Mesendoderm (in vitro differentiated cells): Measurements from ENCODE around the gene TAF11L5.
A peak's percentile ranks its signal among the peaks of the same experiment; 100 is the strongest.
"Not testable (repeated sequence)": the region's sequence is repeated elsewhere in the genome, so short reads cannot be mapped to it uniquely, and the experiment has no call there.

ENCODE experiments used
- DNase-seq: peaks from one replicate; pipeline ENCODE4 v3.0.0; 2013
- H2AK5ac ChIP-seq: 2 replicates; pipeline ENCODE4 v1.6.1; 2013; ENCODE audit warnings: low read length, inconsistent platforms
- H2BK120ac ChIP-seq: 2 replicates; pipeline ENCODE4 v1.6.1; 2013; ENCODE audit warnings: low read depth, mild to moderate bottlenecking, low read length, moderate library complexity, mixed read lengths
- H2BK15ac ChIP-seq: replicated peaks from 2 replicates; pipeline ENCODE4 v1.6.1; 2013; ENCODE audit warnings: low read depth, mild to moderate bottlenecking, moderate library complexity
- H2BK5ac ChIP-seq: 2 replicates; pipeline ENCODE4 v1.6.1; 2013; ENCODE audit warnings: low read length, inconsistent platforms
- H3K18ac ChIP-seq: 2 replicates; pipeline ENCODE4 v1.6.1; 2013; ENCODE audit warnings: mild to moderate bottlenecking, low read length, mixed read lengths
- H3K23ac ChIP-seq: one replicate; pipeline ENCODE4 v1.6.1; 2013; ENCODE audit warnings: low read length
- H3K27ac ChIP-seq: 2 replicates; pipeline ENCODE4 v1.5.1; 2013; ENCODE audit warnings: low read depth, mild to moderate bottlenecking, inconsistent platforms, low read length, moderate library complexity
- H3K27me3 ChIP-seq: 2 replicates; pipeline ENCODE4 v1.6.1; 2013; ENCODE audit warnings: low read length, control low read depth, mild to moderate bottlenecking, inconsistent platforms; ENCODE audit not compliant: insufficient read depth, poor library complexity
- H3K36me3 ChIP-seq: 2 replicates; pipeline ENCODE4 v1.6.1; 2013; ENCODE audit warnings: low read length, inconsistent platforms; ENCODE audit not compliant: control insufficient read depth, insufficient read depth
- H3K4ac ChIP-seq: one replicate; pipeline ENCODE4 v1.6.1; 2013; ENCODE audit warnings: low read depth, mild to moderate bottlenecking, low read length, moderate library complexity
- H3K4me1 ChIP-seq: 2 replicates; pipeline ENCODE4 v1.6.1; 2013; ENCODE audit warnings: low read depth, low read length, inconsistent platforms; ENCODE audit not compliant: control insufficient read depth
- H3K4me2 ChIP-seq: 2 replicates; pipeline ENCODE4 v1.6.1; 2013; ENCODE audit warnings: low read length
- H3K4me3 ChIP-seq: 2 replicates; pipeline ENCODE4 v1.5.1; 2013; ENCODE audit warnings: mild to moderate bottlenecking, low read length
- H3K56ac ChIP-seq: one replicate; pipeline ENCODE4 v1.6.1; 2013; ENCODE audit warnings: low read length
- H3K79me1 ChIP-seq: 2 replicates; pipeline ENCODE4 v1.6.1; 2013; ENCODE audit warnings: low read length, inconsistent platforms
- H3K79me2 ChIP-seq: 2 replicates; pipeline ENCODE4 v1.6.1; 2013; ENCODE audit warnings: mild to moderate bottlenecking, low read length; ENCODE audit not compliant: control insufficient read depth, insufficient read depth
- H3K9ac ChIP-seq: 2 replicates; pipeline ENCODE4 v1.6.1; 2013; ENCODE audit warnings: low read length, inconsistent platforms
- H4K5ac ChIP-seq: one replicate; pipeline ENCODE4 v1.6.1; 2013; ENCODE audit warnings: low read length
- H4K8ac ChIP-seq: one replicate; pipeline ENCODE4 v1.6.1; 2013; ENCODE audit warnings: low read depth, mild to moderate bottlenecking, control low read depth, low read length, moderate library complexity
- WGBS: extraction: QIAGEN DNeasy Blood & Tissue Kit; methylation state at CpG from one replicate; pipeline ENCODE4 v1.1.7; 2013; ENCODE audit warnings: low lambda C conversion rate, missing lambda C conversion rate; ENCODE audit not compliant: insufficient coverage; ENCODE audit errors: extremely low coverage; 5-methylcytosine and 5-hydroxymethylcytosine counted together

TAF11L5 gene

DNA sequence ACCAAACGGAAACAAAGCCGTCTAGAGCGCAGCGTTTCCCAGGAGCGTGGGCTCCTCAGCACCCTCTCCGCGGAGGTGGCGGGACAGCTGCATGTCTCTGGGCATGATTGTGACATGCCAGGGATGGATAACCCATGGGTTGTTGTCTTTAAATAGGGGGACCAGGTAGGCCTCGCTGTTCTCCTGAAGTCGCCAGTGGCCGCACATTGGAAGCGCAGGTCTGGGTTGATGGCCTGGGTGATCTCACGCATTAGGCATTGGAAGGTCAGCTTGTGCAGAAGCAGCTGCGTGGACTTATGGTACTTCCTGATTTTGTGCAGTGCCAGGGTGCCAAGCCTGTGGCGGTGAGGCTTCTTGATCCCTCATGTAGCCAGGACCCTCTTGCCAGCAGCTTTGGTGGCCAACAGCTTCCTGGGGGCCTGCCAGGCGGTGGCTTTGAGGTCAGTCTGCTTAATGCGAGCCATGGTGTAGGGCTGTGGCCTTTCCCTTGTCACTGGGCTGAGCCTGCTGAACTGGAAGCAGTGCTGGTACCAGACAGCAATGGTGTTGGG, 13.2 kb upstream of the TAF11L5 start:
- Histone ChIP-seq H3K27me3 (no peaks in the 10 kb centered on the region), H3K9ac (no peak overlapping the region), H4K5ac (no peak overlapping the region), H3K18ac (no peak overlapping the region), H4K8ac (no peak overlapping the region), H3K79me1 (no peaks in the 10 kb centered on the region), H3K79me2 (no peaks in the 10 kb centered on the region), H3K56ac (no peak overlapping the region), H3K4me1 (no peaks in the 10 kb centered on the region), H2BK120ac (no peak overlapping the region), H3K4me2 (no peak overlapping the region), H3K36me3 (no peaks in the 10 kb centered on the region), H2AK5ac (no peak overlapping the region), H3K4me3 (no peak overlapping the region), H2BK15ac (no peak overlapping the region), H2BK5ac (no peak overlapping the region), H3K23ac (no peak overlapping the region), H3K27ac (no peak overlapping the region), H3K4ac (no peak overlapping the region)
- whole genome bisulfite sequencing, result no CpG with 5 or more reads among the region's 17 CpGs
- DNase-seq, result no peak

DNA sequence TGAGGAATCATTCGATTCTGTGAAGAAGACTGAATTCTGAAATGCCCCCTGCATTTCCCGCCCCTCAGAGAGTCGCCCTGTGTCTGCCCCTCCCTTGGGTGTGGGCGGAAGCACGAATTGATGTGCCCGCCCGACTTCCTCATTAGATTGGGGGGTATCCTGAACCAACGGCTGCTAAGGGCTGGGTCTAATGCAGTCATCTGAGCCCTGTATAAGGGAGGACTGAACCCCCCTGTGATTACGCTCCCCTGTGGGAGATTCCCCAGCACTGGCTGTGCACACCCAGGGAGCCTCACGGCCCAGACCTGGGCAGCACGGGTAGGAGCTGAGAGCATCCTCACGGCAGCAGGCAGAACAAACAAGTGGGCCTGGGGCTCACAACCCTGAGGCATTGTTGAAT, 7.5 kb upstream of the TAF11L5 start:
- not testable (repeated sequence) for H3K4me2 ChIP-seq, DNase-seq, H2AK5ac ChIP-seq, H3K4me1 ChIP-seq, H3K27ac ChIP-seq, H3K23ac ChIP-seq, H2BK120ac ChIP-seq, H3K27me3 ChIP-seq, H3K36me3 ChIP-seq, H4K8ac ChIP-seq, H3K9ac ChIP-seq, H3K79me1 ChIP-seq, H3K79me2 ChIP-seq, H3K56ac ChIP-seq, H3K18ac ChIP-seq, H3K4me3 ChIP-seq, H2BK5ac ChIP-seq, H3K4ac ChIP-seq, H4K5ac ChIP-seq, H2BK15ac ChIP-seq
- WGBS, result no CpG with 5 or more reads among the region's 12 CpGs

DNA sequence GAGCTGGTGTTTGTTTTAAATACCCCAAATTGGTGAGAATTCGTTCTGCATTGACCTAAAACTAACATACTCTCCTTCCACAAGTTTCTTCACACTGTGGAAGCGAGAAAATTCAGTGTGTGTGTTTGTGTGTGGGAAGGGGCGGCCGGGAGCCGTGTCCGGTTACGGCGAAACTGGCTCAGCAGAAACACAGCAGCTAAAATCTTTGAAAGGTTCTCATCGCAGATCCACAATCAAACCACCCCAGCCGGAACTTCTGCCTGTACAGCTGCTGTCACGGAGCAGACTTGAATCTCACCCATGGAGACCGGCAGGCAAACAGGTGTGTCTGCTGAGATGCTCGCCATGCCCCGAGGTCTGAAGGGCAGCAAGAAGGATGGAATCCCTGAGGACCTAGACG, 7.0 kb upstream of the TAF11L5 start, which contains the start of gene TAF11L3:
Gene TAF11L3 (plus strand): TSS at position 301 of the 400 bp plus-strand sequence.
- H3K4ac ChIP-seq, H3K56ac ChIP-seq, H3K18ac ChIP-seq, H3K4me2 ChIP-seq, H3K79me1 ChIP-seq, H4K8ac ChIP-seq, H3K23ac ChIP-seq, H2BK15ac ChIP-seq, H3K36me3 ChIP-seq, H4K5ac ChIP-seq, H3K27me3 ChIP-seq, H3K4me3 ChIP-seq, H3K79me2 ChIP-seq, DNase-seq, H2BK5ac ChIP-seq, H3K9ac ChIP-seq, H2AK5ac ChIP-seq, H3K27ac ChIP-seq, H3K4me1 ChIP-seq, H2BK120ac ChIP-seq: not testable (repeated sequence)
- no CpG with 5 or more reads among the region's 15 CpGs for WGBS

DNA sequence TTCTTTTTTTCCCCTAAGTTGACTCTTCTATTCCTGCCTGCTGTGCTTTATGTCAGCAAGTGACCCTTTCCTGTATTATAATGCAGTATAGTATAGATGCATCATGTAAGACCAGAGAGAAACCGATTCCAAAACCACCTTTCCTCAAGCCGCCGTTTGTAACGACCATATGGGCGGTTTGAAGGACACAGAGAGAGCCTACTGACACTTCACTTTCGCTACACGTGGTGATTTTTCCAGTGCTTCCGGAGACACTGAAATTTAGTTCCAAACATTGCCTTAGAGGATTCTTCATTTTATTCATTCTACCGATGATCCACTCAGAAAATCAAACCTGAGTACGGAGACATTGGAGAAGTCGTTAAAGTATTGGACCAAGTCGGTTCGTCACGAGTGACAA, 5.5 kb upstream of the TAF11L5 start:
- not testable (repeated sequence) for H2BK5ac ChIP-seq, H3K4ac ChIP-seq, H3K9ac ChIP-seq, H3K18ac ChIP-seq, H3K79me1 ChIP-seq, H3K4me1 ChIP-seq, H2AK5ac ChIP-seq, H3K4me2 ChIP-seq, H2BK120ac ChIP-seq, H4K5ac ChIP-seq, H4K8ac ChIP-seq, DNase-seq, H3K4me3 ChIP-seq, H3K27me3 ChIP-seq, H3K56ac ChIP-seq, H3K23ac ChIP-seq, H3K79me2 ChIP-seq, H3K27ac ChIP-seq, H2BK15ac ChIP-seq, H3K36me3 ChIP-seq
- no CpG with 5 or more reads among the region's 14 CpGs for WGBS

DNA sequence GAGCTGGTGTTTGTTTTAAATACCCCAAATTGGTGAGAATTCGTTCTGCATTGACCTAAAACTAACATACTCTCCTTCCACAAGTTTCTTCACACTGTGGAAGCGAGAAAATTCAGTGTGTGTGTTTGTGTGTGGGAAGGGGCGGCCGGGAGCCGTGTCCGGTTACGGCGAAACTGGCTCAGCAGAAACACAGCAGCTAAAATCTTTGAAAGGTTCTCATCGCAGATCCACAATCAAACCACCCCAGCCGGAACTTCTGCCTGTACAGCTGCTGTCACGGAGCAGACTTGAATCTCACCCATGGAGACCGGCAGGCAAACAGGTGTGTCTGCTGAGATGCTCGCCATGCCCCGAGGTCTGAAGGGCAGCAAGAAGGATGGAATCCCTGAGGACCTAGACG, 3.5 kb upstream of the TAF11L5 start, which contains the start of gene TAF11L4:
Gene TAF11L4 (plus strand): TSS at position 301 of the 400 bp plus-strand sequence.
- not testable (repeated sequence) for H3K4me1 ChIP-seq, H3K36me3 ChIP-seq

DNA sequence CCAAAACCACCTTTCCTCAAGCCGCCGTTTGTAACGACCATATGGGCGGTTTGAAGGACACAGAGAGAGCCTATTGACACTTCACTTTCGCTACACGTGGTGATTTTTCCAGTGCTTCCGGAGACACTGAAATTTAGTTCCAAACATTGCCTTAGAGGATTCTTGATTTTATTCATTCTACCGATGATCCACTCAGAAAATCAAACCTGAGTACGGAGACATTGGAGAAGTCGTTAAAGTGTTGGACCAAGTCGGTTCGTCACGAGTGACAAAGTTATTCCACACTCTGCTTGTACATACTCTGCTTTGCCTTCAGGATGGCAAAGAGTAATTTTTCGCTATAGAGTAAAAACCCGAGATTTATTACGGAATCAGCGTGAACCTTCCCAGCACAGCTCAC, 1.5 kb downstream of the TAF11L5 start:
- H3K79me2 ChIP-seq, H3K4ac ChIP-seq, H3K56ac ChIP-seq, H3K36me3 ChIP-seq, H2AK5ac ChIP-seq, H3K4me3 ChIP-seq, H4K8ac ChIP-seq, H3K27me3 ChIP-seq, H3K18ac ChIP-seq, H2BK120ac ChIP-seq, H3K27ac ChIP-seq, H3K9ac ChIP-seq, H3K23ac ChIP-seq, H4K5ac ChIP-seq, H2BK15ac ChIP-seq, H3K4me1 ChIP-seq, H2BK5ac ChIP-seq, H3K79me1 ChIP-seq, H3K4me2 ChIP-seq: not testable (repeated sequence)
- DNase-seq, result peak; percentile 8
- WGBS, result no CpG with 5 or more reads among the region's 17 CpGs

More for the DNA sequence above, 3.5 kb upstream of the TAF11L5 start, which contains the start of gene TAF11L4:
- H2BK15ac ChIP-seq, H3K4me2 ChIP-seq, H3K23ac ChIP-seq, H4K8ac ChIP-seq, H3K27ac ChIP-seq, H2BK5ac ChIP-seq, H3K18ac ChIP-seq, DNase-seq, H3K79me1 ChIP-seq, H3K56ac ChIP-seq, H3K27me3 ChIP-seq, H2AK5ac ChIP-seq, H3K4ac ChIP-seq, H2BK120ac ChIP-seq, H4K5ac ChIP-seq, H3K4me3 ChIP-seq, H3K9ac ChIP-seq, H3K79me2 ChIP-seq: not testable (repeated sequence)
- no CpG with 5 or more reads among the region's 15 CpGs for WGBS
